Right renal pelvis (tissue), 4 donors: ENCODE measurements around the gene PSMD14. TPM values are rescaled to one million over a fixed set of nuclear protein-coding genes. Genes with fewer than 3 reads are reported as not detected.

Experiments used
- DNase-seq, 4 donors: peaks; one replicate each; pipeline ENCODE4 v3.0.0-alpha.2; 2013; ENCODE audit warnings: low read depth in 4 of 4, low spot score in 3 of 4, missing footprints in 1 of 4
- polyA plus RNA-seq, 4 donors: library from polyadenylated mRNA; unstranded; fragments of 120-200 nt; gene quantifications; one replicate each; pipeline ENCODE4 v1.2.1, GENCODE V29; 2013; ENCODE audit not compliant: insufficient read length in 4 of 4

Gene PSMD14
- polyA plus RNA-seq, 4 donors: 51.2 to 60.3 (median 58.9) TPM

DNA sequence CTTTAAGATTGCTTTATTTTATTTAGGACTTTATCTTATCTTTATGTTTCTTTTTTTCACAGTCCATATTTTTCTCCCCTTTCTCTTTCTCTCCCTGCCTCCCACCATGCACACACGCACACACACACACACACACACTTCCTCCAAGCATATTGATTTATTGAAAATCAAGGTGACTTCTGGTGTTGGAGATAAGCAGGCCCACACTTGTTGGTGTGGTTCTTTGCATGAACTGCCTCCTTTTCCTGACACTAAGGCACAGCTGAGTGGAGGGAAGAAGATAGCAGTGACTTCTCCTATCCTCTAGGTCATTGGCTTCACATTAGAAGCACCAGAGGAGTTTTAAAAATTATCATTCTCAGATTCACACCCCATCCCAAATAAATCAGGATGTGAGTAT is 125.9 kb downstream of the PSMD14 start:
- no peak for DNase-seq

DNA sequence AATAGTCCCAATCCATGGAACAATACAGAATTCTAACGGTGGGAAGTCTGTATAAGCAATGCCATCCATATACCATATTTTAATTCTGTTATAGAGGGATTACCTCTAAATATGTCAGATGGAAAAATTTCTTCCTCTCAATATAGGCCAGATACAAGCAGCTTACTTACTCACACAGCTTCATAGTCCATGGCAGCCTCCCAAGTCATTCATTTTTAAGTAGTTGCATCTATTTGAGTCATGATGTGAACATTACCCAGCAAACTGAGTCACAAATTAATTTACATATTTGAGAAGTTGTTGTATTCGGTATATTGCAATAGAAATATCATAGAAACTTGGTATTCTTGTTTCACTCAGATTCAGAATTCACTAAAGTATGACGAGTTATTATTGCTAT is 128.2 kb downstream of the PSMD14 start:
- no peak for DNase-seq

DNA sequence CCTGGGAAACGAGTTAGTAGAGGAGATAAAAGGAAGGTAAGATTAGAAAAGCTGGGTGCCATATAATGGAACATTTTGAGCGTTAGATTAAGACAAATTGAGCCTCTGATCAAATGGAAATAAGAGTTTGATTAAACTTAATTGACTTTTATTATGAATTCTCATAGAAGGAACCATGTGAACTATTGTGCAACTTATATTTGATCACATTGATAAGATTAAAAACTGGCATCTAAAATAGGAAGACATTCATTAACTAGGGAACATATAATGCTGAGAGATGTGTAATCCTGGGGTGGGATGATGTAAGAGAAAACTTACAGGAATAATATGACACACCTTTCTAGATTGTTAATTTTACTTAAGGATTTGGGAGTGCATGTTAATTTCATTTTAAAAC is 130.4 kb downstream of the PSMD14 start:
- no peak for DNase-seq

DNA sequence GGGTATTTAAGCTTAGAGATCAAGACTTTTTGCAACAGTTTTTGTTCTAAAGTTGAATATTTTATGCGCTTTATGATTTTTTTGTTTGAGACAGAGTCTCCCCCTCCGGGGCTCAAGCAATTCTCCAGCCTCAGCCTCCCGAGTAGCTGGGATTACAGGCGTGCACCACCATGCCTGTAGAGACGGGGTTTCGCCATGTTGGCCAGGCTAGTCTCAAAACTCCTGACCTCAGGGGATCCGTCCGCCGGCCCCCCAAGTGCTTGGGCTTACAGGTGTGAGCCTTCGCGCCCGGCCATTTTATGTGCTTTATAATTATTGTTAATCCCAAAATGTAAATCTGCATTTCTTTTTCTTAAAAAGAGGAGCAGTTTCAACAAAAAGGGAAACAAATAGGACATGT is 136.9 kb downstream of the PSMD14 start:
- DNase-seq: no peak

DNA sequence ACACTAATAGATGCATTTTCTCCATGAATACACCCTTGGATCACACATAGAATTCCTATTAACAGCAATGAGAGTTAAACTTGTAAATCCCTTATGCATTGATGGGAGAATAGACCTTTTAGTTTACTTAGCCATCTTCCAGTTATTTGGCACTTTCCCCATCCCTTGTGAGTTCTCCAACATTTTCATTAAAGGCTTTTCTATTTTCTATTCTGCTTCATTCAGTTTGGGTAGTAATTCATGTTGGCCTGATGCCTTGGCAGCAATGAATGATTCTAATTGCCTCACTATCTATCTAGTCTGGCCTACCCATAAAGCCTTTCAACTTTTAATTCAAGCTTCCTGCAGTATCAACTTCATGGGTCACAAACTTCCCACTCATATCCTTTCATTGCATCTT is 140.2 kb downstream of the PSMD14 start:
- no peak for DNase-seq

Other genes with a start within 250 kb of the PSMD14 start
- gene TANK, start 148.0 kb upstream of the PSMD14 start, polyA plus RNA-seq: 10 to 100 TPM; 40.2 to 58.9 (median 52.3) TPM
- gene TBR1, start 107.9 kb downstream of the PSMD14 start, polyA plus RNA-seq: under 1 TPM in 2 of 4 donors, not detected in 2; 0.03 to 0.04 TPM